Effector memory CD4-positive, alpha-beta T cell (primary cell): ENCODE measurements around the gene BPIFB3.

Source experiments
- DNase-seq, 3 donors: peaks; one replicate each; pipeline ENCODE4 v3.0.0-alpha.2; 2020
- H3K27ac ChIP-seq: 2 replicates; pipeline ENCODE4 v1.7.0; 2013; ENCODE audit warnings: mild to moderate bottlenecking, low read length, moderate library complexity; ENCODE audit not compliant: insufficient read depth, poor library complexity, severe bottlenecking
- H3K27me3 ChIP-seq: replicated peaks from 2 replicates; pipeline ENCODE4 v1.7.0; 2013; ENCODE audit warnings: mild to moderate bottlenecking, low read length; ENCODE audit not compliant: insufficient read depth, control insufficient read depth, poor library complexity, severe bottlenecking
- H3K36me3 ChIP-seq: 2 replicates; pipeline ENCODE4 v1.7.0; 2013; ENCODE audit warnings: mild to moderate bottlenecking, low read length, moderate library complexity; ENCODE audit not compliant: control insufficient read depth, insufficient read depth
- H3K4me1 ChIP-seq: 2 replicates; pipeline ENCODE4 v1.7.0; 2013; ENCODE audit warnings: low read length, mild to moderate bottlenecking; ENCODE audit not compliant: control insufficient read depth, insufficient read depth, poor library complexity, severe bottlenecking
- H3K4me3 ChIP-seq: 2 replicates; pipeline ENCODE4 v1.7.0; 2013; ENCODE audit warnings: low read length, low read depth, mild to moderate bottlenecking; ENCODE audit not compliant: insufficient read depth, poor library complexity, severe bottlenecking
- H3K9me3 ChIP-seq: 2 replicates; pipeline ENCODE4 v1.7.0; 2013; ENCODE audit warnings: mild to moderate bottlenecking, low read length, moderate library complexity; ENCODE audit not compliant: control insufficient read depth

Gene BPIFB3

GRCh38 chr20:33063271-33063670 lies 9.6 kb downstream of the BPIFB3 start:
- DNase-seq: no peak
- Histone ChIP-seq H3K36me3 (no peaks in the 10 kb centered on the region), H3K4me1 (no peaks in the 10 kb centered on the region), H3K9me3 (no peaks in the 10 kb centered on the region), H3K4me3 (no peak overlapping the region), H3K27ac (no peak overlapping the region), H3K27me3 (no peaks in the 10 kb centered on the region)

GRCh38 chr20:33064572-33065287 lies 11.0 kb downstream of the BPIFB3 start:
- DNase-seq: no peak
- Histone ChIP-seq H3K4me3 (no peak overlapping the region), H3K9me3 (no peaks in the 10 kb centered on the region), H3K27me3 (no peaks in the 10 kb centered on the region), H3K27ac (no peak overlapping the region), H3K4me1 (no peaks in the 10 kb centered on the region), H3K36me3 (no peaks in the 10 kb centered on the region)

- no peak for DNase-seq
- no peaks in the 10 kb centered on the region for H3K36me3 ChIP-seq
Measured at GRCh38 chr20:33065785-33066184, 12.1 kb downstream of the BPIFB3 start.

GRCh38 chr20:33067806-33068205 lies 14.1 kb downstream of the BPIFB3 start:
- no peaks in the 10 kb centered on the region for H3K9me3 ChIP-seq
- DNase-seq: no peak

More at GRCh38 chr20:33065785-33066184, 12.1 kb downstream of the BPIFB3 start:
- Histone ChIP-seq H3K9me3 (no peaks in the 10 kb centered on the region), H3K27ac (no peak overlapping the region), H3K4me1 (no peaks in the 10 kb centered on the region), H3K27me3 (no peaks in the 10 kb centered on the region), H3K4me3 (no peak overlapping the region)

GRCh38 chr20:33068251-33068939 lies 14.7 kb downstream of the BPIFB3 start:
- Histone ChIP-seq H3K27me3 (no peaks in the 10 kb centered on the region), H3K9me3 (no peaks in the 10 kb centered on the region), H3K4me3 (no peak overlapping the region), H3K36me3 (no peaks in the 10 kb centered on the region), H3K27ac (no peak overlapping the region), H3K4me1 (no peaks in the 10 kb centered on the region)
- DNase-seq: no peak

More at GRCh38 chr20:33067806-33068205, 14.1 kb downstream of the BPIFB3 start:
- Histone ChIP-seq H3K27me3 (no peaks in the 10 kb centered on the region), H3K4me3 (no peak overlapping the region), H3K36me3 (no peaks in the 10 kb centered on the region), H3K27ac (no peak overlapping the region), H3K4me1 (no peaks in the 10 kb centered on the region)

GRCh38 chr20:33069673-33070072 lies 16.0 kb downstream of the BPIFB3 start:
- Histone ChIP-seq H3K27me3 (no peaks in the 10 kb centered on the region), H3K36me3 (no peaks in the 10 kb centered on the region), H3K9me3 (no peaks in the 10 kb centered on the region), H3K4me1 (no peaks in the 10 kb centered on the region), H3K4me3 (no peak overlapping the region), H3K27ac (no peak overlapping the region)
- DNase-seq: no peak

- H3K9me3 ChIP-seq: no peaks in the 10 kb centered on the region
- H3K4me3 ChIP-seq: no peak overlapping the region
- no peak for DNase-seq
- no peaks in the 10 kb centered on the region for H3K27me3 ChIP-seq
- H3K4me1 ChIP-seq: no peaks in the 10 kb centered on the region
- H3K36me3 ChIP-seq: no peaks in the 10 kb centered on the region
- no peak overlapping the region for H3K27ac ChIP-seq
Measured at GRCh38 chr20:33070111-33071053, 16.7 kb downstream of the BPIFB3 start.

- no peaks in the 10 kb centered on the region for H3K27me3 ChIP-seq
- no peak overlapping the region for H3K27ac ChIP-seq
- H3K4me3 ChIP-seq: no peak overlapping the region
- no peaks in the 10 kb centered on the region for H3K36me3 ChIP-seq
- H3K9me3 ChIP-seq: no peaks in the 10 kb centered on the region
- no peak for DNase-seq
- H3K4me1 ChIP-seq: peaks cover under 1% of the 10 kb centered on the region
Measured at GRCh38 chr20:33071198-33071597, 17.5 kb downstream of the BPIFB3 start.

- H3K4me3 ChIP-seq: no peak overlapping the region
- no peak overlapping the region for H3K27ac ChIP-seq
- H3K36me3 ChIP-seq: no peaks in the 10 kb centered on the region
- DNase-seq: no peak
- no peaks in the 10 kb centered on the region for H3K9me3 ChIP-seq
- peaks cover 8% of the 10 kb centered on the region for H3K4me1 ChIP-seq
- no peaks in the 10 kb centered on the region for H3K27me3 ChIP-seq
Measured at GRCh38 chr20:33072362-33072761, 18.7 kb downstream of the BPIFB3 start.
